Spleen (tissue), 7 donors: ENCODE results near the gene DNTT.

Experiments
- CTCF ChIP-seq, 11 experiments: fragments of 200-600 bp in 7 of 11; fragments of 450-650 bp in 4 of 11; sonication (generic) in 4 of 11; IDR thresholded peaks in 8 of 11; conservative IDR thresholded peaks in 3 of 11; 1 replicate in 7 of 11; 2 replicates in 4 of 11; pipeline versions ENCODE4 v1.4.0 to v1.8.0; 2016 to 2021; ENCODE audit warnings: antibody characterized with exemption in 11 of 11, inconsistent platforms in 4 of 11, mild to moderate bottlenecking in 1 of 11
- POLR2A ChIP-seq, 3 donors: fragments of 450-650 bp; IDR thresholded peaks; one replicate each; pipeline ENCODE4 v1.5.1; 2017; ENCODE audit warnings: antibody characterized with exemption in 3 of 3, mild to moderate bottlenecking in 1 of 3
- donor health status: DM: no; HTN: no; CAD: no; lungs with moderate emphysema.
- donor health status: DM: no; HTN: no; CAD: no.
- donor health status: DM: no; HTN: no; CAD: no.

- no peak for TF ChIP-seq POLR2A (IDR thresholded peaks at IDR 0.05)
- no peak for TF ChIP-seq CTCF (IDR thresholded peaks at IDR 0.05 in 8 of 11, conservative IDR thresholded peaks at IDR 0.05 in 3 of 11)
These were observed 39.9 kb downstream of the DNTT start for GRCh38 chr10:96344178-96344577.
